K562 (cell line): Measurements from ENCODE around the gene OSBPL7. TPM values are rescaled to one million over a fixed set of nuclear protein-coding genes. Genes with fewer than 3 reads are reported as not detected.

Source experiments
- BMI1 ChIP-seq: fragments of 150-350 bp; IDR thresholded peaks from 2 replicates; pipeline ENCODE4 v1.6.1; 2014; ENCODE audit warnings: low read length
- CCAR2 ChIP-seq: fragments of 200-400 bp; formaldehyde crosslinking; IDR thresholded peaks from 2 replicates; pipeline ENCODE4 v1.6.1; 2017; ENCODE audit warnings: mild to moderate bottlenecking, low read depth, low read length
- CEBPG ChIP-seq, 3 experiments: fragments of 200-800 bp in 1 of 3; sonication (Bioruptor generic) in 1 of 3; sonication (generic) in 1 of 3; formaldehyde crosslinking in 1 of 3; IDR thresholded peaks in 2 of 3; conservative IDR thresholded peaks in 1 of 3; 2 replicates each; pipeline versions ENCODE4 v1.6.1 to v1.8.0; 2016 to 2022; ENCODE audit warnings: missing compliant biosample characterization in 2 of 3, missing genetic modification characterization in 2 of 3, mild to moderate bottlenecking in 1 of 3, missing genetic modification reagents in 1 of 3
- ELF4 ChIP-seq: fragments of 450-650 bp; formaldehyde crosslinking; IDR thresholded peaks from 2 replicates; pipeline ENCODE4 v1.4.0; 2022; ENCODE audit warnings: missing genetic modification characterization
- ETV6 ChIP-seq, 3 experiments: fragments of 150-350 bp in 1 of 3; sonication (generic) in 1 of 3; formaldehyde crosslinking in 1 of 3; IDR thresholded peaks; 2 replicates each; pipeline versions ENCODE4 v1.6.1 to v1.8.0; 2014 to 2022; ENCODE audit warnings: borderline replicate concordance in 2 of 3, low read depth in 2 of 3, antibody characterized with exemption in 1 of 3, low read length in 1 of 3, mild to moderate bottlenecking in 1 of 3, missing genetic modification reagents in 1 of 3
- GABPA ChIP-seq: fragments of 200-800 bp; sonication (Bioruptor generic); conservative IDR thresholded peaks from 2 replicates; pipeline ENCODE4 v1.6.1; 2016; ENCODE audit warnings: low read depth, missing genetic modification characterization, missing compliant biosample characterization
- GATA2 ChIP-seq: sonication (generic); formaldehyde crosslinking; IDR thresholded peaks from 2 replicates; pipeline ENCODE4 v1.4.0; 2020; ENCODE audit warnings: mild to moderate bottlenecking, missing genetic modification reagents
- GATAD2A ChIP-seq: fragments of 450-650 bp; IDR thresholded peaks from 2 replicates; pipeline ENCODE4 v1.6.1; 2017
- NCOA4 ChIP-seq: fragments of 450-650 bp; IDR thresholded peaks from 2 replicates; pipeline ENCODE4 v1.6.1; 2018; ENCODE audit warnings: mild to moderate bottlenecking; ENCODE audit not compliant: partially characterized antibody
- NR1H2 ChIP-seq: sonication (generic); formaldehyde crosslinking; IDR thresholded peaks from 2 replicates; pipeline ENCODE4 v1.4.0; 2020; ENCODE audit warnings: mild to moderate bottlenecking, missing genetic modification reagents
- PTBP1 ChIP-seq: fragments of 200-400 bp; formaldehyde crosslinking; IDR thresholded peaks from 2 replicates; pipeline ENCODE4 v1.6.1; 2017; ENCODE audit warnings: low read depth, low read length
- RNF2 ChIP-seq: sonication (generic); IDR thresholded peaks from 2 replicates; pipeline ENCODE4 v1.6.1; 2016
- SAFB ChIP-seq: fragments of 200-400 bp; formaldehyde crosslinking; IDR thresholded peaks from 2 replicates; pipeline ENCODE4 v1.6.1; 2017; ENCODE audit warnings: low read depth, low read length, borderline replicate concordance
- SUPT5H ChIP-seq: fragments of 450-650 bp; IDR thresholded peaks from 2 replicates; pipeline ENCODE4 v1.6.1; 2016
- TFAM ChIP-seq: fragments of 250-450 bp; sonication (Bioruptor Pico); conservative IDR thresholded peaks from 2 replicates; pipeline ENCODE4 v1.5.0; 2021; ENCODE audit warnings: mild to moderate bottlenecking, moderate library complexity
- TOE1 ChIP-seq, 2 experiments: fragments of 450-650 bp in 1 of 2; sonication (generic) in 1 of 2; formaldehyde crosslinking in 1 of 2; IDR thresholded peaks; 2 replicates each; pipeline versions ENCODE4 v1.7.1 to v1.8.0; 2016 to 2022; ENCODE audit warnings: borderline replicate concordance in 2 of 2, mild to moderate bottlenecking in 2 of 2, antibody characterized with exemption in 1 of 2, inconsistent platforms in 1 of 2, low read depth in 1 of 2, missing genetic modification reagents in 1 of 2, moderate library complexity in 1 of 2
- YY1 ChIP-seq, 3 experiments: IDR thresholded peaks; 2 replicates each; pipeline ENCODE4 v1.6.1; 2011; ENCODE audit warnings: low read length in 2 of 3, mild to moderate bottlenecking in 2 of 3, moderate library complexity in 2 of 3, borderline replicate concordance in 1 of 3, control low read depth in 1 of 3, low read depth in 1 of 3; ENCODE audit not compliant: insufficient read depth in 3 of 3, insufficient replicate concordance in 2 of 3, control insufficient read depth in 1 of 3, insufficient read length in 1 of 3; ENCODE audit errors: extremely low read depth in 1 of 3
- ZNF224 ChIP-seq: sonication (generic); formaldehyde crosslinking; IDR thresholded peaks from 2 replicates; pipeline ENCODE4 v1.8.0; 2022; ENCODE audit warnings: mild to moderate bottlenecking, missing genetic modification reagents
- ZNF316 ChIP-seq: fragments of 450-650 bp; IDR thresholded peaks from 2 replicates; pipeline ENCODE4 v1.6.1; 2016
- ZNF668 ChIP-seq: fragments of 250-450 bp; sonication (Bioruptor Pico); IDR thresholded peaks from 2 replicates; pipeline ENCODE4 v1.8.0; 2022; ENCODE audit warnings: mild to moderate bottlenecking, inconsistent platforms
- ZNF830 ChIP-seq: fragments of 250-450 bp; sonication (Bioruptor Pico); IDR thresholded peaks from 2 replicates; pipeline ENCODE4 v1.5.0; 2021; ENCODE audit warnings: mild to moderate bottlenecking
- ZSCAN32 ChIP-seq: fragments of 450-650 bp; formaldehyde crosslinking; IDR thresholded peaks from 2 replicates; pipeline ENCODE4 v1.4.0; 2020; ENCODE audit warnings: mild to moderate bottlenecking, moderate library complexity
- polyA plus RNA-seq, 8 experiments: library from polyadenylated mRNA; depleted of rRNA in 4 of 8; stranded (reverse) in 5 of 8; unstranded in 3 of 8; fragments of >200 nt; fragmentation: Nextera tagmentation in 2 of 8; fragmentation: Illumina TruSeq in 1 of 8; extraction: Ambion mirVana in 2 of 8; extraction: Trizol in 1 of 8; gene quantifications; 2 replicates each; pipeline versions ENCODE4 v1.2.1 to v1.2.3, GENCODE V29; 2011 to 2014; ENCODE audit warnings: inconsistent platforms in 1 of 8, missing spikeins in 1 of 8
- total RNA-seq, 7 experiments: library from RNA; depleted of rRNA in 6 of 7; stranded (reverse); fragments of >200 nt in 6 of 7; fragmentation: Illumina TruSeq in 2 of 7; extraction: Trizol in 2 of 7; gene quantifications; 2 replicates each; pipeline versions ENCODE4 v1.2.1 to v1.2.3, GENCODE V29; 2011 to 2021; ENCODE audit warnings: low replicate concordance in 1 of 7
- TF ChIP-seq, protein P1 (sequence below): fragments of 450-650 bp; IDR thresholded peaks from 2 replicates; pipeline ENCODE4 v1.6.1; 2017; ENCODE audit warnings: antibody characterized with exemption
- TF ChIP-seq, protein P2 (sequence below): fragments of 250-450 bp; sonication (Bioruptor Pico); IDR thresholded peaks from 2 replicates; pipeline ENCODE4 v1.5.0; 2020; ENCODE audit warnings: mild to moderate bottlenecking, borderline replicate concordance

The OSBPL7 gene
- total and polyA plus RNA-seq, 9 of the 15 experiments (the other 6 are each of a cell fraction or from before 2014, with no cell fraction given), result 0.32 to 11.9 (median 5.8) TPM

DNA sequence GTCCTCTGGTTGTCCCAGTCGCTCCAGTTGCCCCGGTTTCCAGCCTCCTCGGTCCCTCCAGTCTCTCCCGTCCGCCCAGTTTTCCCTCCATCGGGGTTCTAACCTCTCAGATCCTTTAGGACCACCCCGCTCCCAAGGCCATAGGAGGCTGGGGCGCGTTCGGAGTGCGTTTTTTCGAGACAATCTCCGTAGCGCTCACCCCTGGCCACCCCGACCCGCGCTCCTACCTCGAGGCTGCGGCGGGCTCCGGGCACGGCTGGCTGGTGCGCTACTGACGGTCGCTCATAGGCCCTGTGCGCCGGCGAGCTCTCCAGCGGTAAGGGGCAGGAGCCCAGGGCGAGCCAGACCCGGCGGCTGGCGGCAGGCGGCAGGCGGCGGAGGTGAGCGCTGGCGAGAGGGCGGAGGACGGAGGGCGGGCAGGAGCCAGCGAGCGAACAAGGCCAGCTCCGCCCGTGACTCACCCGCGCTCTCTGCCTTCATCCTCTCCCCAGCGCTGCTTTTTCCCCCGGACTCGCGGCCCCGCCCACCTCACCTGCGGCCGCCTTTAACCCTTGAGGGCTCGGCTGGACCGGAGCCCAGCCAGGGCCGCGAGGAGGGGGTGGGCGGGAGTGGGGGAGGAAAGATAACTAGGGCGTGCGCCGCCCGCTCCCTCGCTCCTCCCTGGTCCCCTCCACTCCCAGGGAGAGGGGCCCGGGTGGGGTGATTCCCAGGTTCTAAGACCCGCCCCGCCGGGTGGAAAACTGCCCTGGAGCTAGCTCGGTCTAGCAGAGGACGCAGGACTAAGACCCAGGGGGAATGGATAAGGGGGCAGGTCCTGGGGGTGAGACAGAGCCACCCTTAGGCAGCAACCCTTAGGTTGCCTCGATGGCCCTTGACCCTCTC is 29.3 kb upstream of the OSBPL7 start, which contains the start of gene SP6 (continued):
- TF ChIP-seq ZNF830 (CRISPR knock-in tag) (no peak), GABPA (tag) (no peak), SUPT5H (peak; percentile 51; the same call in 1 of the 2 replicates), SAFB (no peak), YY1 (IDR thresholded peaks at IDR 0.05; ENCODE audit: borderline replicate concordance in 1 of 3, control insufficient read depth in 1 of 3, extremely low read depth in 1 of 3, insufficient read depth in 3 of 3, insufficient read length in 1 of 3, insufficient replicate concordance in 2 of 3, low read depth in 1 of 3, low read length in 2 of 3) (no peak), ZNF316 (no peak), ZNF224 (CRISPR knock-in tag) (no peak), RNF2 (no peak), BMI1 (no peak), TFAM (CRISPR knock-in tag) (no peak), ZSCAN32 (CRISPR knock-in tag) (no peak), NCOA4 (no peak), CCAR2 (no peak), GATAD2A (peak; percentile 70; the same call in 1 of the 2 replicates), ELF4 (CRISPR knock-in tag) (no peak), GATA2 (CRISPR knock-in tag) (no peak), TOE1 (IDR thresholded peaks at IDR 0.05; ENCODE audit: borderline replicate concordance) (no peak; the same call in 1 of the 2 replicates), TOE1 (CRISPR knock-in tag; IDR thresholded peaks at IDR 0.05; ENCODE audit: borderline replicate concordance, low read depth) (no peak), ETV6 (IDR thresholded peaks at IDR 0.05; ENCODE audit: borderline replicate concordance in 1 of 2, low read depth in 2 of 2, low read length in 1 of 2) (no peak), ETV6 (CRISPR knock-in tag; IDR thresholded peaks at IDR 0.05; ENCODE audit: borderline replicate concordance) (no peak), PTBP1 (no peak), CEBPG (CRISPR knock-in tag; IDR thresholded peaks at IDR 0.05) (no peak), CEBPG (tag; conservative IDR thresholded peaks at IDR 0.05 in 1 of 2, IDR thresholded peaks at IDR 0.05 in 1 of 2) (no peak), NR1H2 (CRISPR knock-in tag) (no peak), ZNF668 (CRISPR knock-in tag) (no peak)
- TF ChIP-seq, protein P1, sequence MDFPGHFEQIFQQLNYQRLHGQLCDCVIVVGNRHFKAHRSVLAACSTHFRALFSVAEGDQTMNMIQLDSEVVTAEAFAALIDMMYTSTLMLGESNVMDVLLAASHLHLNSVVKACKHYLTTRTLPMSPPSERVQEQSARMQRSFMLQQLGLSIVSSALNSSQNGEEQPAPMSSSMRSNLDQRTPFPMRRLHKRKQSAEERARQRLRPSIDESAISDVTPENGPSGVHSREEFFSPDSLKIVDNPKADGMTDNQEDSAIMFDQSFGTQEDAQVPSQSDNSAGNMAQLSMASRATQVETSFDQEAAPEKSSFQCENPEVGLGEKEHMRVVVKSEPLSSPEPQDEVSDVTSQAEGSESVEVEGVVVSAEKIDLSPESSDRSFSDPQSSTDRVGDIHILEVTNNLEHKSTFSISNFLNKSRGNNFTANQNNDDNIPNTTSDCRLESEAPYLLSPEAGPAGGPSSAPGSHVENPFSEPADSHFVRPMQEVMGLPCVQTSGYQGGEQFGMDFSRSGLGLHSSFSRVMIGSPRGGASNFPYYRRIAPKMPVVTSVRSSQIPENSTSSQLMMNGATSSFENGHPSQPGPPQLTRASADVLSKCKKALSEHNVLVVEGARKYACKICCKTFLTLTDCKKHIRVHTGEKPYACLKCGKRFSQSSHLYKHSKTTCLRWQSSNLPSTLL, result no peak
- TF ChIP-seq, protein P2, sequence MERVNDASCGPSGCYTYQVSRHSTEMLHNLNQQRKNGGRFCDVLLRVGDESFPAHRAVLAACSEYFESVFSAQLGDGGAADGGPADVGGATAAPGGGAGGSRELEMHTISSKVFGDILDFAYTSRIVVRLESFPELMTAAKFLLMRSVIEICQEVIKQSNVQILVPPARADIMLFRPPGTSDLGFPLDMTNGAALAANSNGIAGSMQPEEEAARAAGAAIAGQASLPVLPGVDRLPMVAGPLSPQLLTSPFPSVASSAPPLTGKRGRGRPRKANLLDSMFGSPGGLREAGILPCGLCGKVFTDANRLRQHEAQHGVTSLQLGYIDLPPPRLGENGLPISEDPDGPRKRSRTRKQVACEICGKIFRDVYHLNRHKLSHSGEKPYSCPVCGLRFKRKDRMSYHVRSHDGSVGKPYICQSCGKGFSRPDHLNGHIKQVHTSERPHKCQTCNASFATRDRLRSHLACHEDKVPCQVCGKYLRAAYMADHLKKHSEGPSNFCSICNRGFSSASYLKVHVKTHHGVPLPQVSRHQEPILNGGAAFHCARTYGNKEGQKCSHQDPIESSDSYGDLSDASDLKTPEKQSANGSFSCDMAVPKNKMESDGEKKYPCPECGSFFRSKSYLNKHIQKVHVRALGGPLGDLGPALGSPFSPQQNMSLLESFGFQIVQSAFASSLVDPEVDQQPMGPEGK (CRISPR knock-in tag), result no peak
